Activated effector memory CD4-positive, alpha-beta T cell treated with anti-CD3 and anti-CD28 coated beads, Interleukin-2, amount 50 U/mL, for 16 hours (primary cell): Measurements from ENCODE around the gene JAM3.
"Not testable (repeated sequence)": the region's sequence is repeated elsewhere in the genome, so short reads cannot be mapped to it uniquely, and the experiment has no call there.

Experiments
- DNase-seq: peaks from one replicate; pipeline ENCODE4 v3.0.0-alpha.2; 2020

JAM3 gene

DNA sequence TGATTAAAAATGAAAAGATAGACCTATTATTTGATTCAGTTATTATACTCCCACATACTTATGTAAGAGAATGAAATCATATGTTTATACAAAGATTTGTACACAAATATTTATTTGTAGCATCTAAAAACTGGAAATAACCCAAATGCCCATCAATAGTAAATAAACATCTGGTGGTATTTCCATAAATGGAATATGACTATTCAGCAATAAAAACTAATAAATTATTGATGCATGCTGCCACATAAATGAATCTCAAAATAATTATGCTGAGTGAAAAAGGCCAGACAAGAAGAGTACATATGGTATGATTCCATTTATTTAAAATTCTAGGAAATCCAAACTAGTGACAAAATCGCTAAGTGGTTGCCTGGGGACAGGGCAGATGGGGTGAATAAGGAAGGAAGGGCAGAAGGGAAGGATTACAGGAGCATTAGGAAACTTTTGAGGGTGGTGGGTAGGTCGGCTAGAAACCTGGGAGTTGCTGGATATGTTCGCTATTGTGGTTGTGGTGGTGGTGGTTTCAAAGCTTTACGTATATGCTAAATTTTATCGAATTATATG, 41.5 kb downstream of the JAM3 start:
- no peak for DNase-seq

DNA sequence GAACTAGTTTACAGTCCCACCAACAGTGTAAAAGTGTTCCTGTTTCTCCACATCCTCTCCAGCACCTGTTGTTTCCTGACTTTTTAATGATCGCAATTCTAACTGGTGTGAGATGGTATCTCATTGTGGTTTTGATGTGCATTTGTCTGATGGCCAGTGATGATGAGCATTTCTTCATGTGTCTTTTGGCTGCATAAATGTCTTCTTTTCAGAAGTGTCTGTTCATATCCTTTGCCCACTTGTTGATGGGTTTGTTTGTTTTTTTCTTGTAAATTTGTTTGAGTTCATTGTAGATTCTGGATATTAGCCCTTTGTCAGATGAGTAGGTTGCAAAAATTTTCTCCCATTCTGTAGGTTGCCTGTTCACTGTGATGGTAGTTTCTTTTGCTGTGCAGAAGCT, 44.9 kb downstream of the JAM3 start:
- not testable (repeated sequence) for DNase-seq

DNA sequence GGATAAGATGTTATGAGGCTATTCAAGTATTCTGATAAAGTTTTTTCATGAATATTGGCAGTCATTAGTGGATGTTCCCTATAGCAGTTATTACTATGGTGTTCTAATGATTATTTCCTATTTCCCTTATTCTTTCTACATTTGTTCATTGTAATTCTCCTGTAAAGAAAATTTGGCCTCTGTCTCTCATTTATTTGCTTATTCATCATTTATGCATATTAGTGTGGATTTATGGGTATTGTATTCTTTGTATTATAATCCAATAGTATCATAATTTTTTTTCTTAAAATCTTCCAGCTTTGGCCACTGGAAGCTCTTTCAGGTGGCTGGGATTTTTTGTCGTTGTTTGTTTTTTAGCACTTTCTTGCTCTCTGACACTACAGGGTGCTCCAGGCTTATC, 47.3 kb downstream of the JAM3 start:
- no peak for DNase-seq

DNA sequence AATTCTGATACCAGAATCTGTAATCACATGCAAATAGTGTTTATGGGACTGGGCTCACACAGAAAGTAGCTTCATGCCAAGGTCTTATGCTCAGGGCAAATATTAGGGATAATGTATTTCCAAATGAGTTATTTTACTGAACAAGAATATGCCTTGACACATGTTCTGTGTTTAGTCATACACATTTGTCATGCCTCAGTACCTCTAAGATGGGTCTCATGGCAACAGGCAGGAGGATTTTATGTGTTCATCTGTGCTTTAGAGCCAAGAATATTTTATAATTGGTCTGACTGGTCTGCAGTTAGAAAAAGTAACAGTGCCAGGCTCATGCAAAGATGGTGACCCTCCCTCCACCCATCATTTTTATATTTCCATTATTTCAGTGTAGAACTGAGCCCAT, 49.1 kb downstream of the JAM3 start:
- no peak for DNase-seq

DNA sequence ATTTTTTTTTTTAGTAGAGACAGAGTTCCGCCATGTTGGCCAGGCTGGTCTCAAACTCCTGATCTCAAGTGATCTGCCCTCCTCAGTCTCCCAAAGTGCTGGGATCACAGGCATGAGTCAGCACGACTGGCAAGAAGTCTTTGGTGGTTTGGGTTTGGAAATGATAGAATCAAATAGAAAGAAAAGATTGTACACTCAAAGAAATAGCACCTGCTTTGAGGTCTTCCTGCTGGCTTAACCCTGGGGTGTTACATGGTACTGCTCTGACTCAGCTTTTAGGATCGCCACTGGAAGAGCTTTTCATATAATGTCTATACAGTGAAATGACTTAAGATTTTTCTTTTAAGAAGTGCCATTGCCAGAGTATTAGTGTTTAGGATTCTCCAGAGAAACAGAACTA, 50.2 kb downstream of the JAM3 start:
- no peak for DNase-seq

DNA sequence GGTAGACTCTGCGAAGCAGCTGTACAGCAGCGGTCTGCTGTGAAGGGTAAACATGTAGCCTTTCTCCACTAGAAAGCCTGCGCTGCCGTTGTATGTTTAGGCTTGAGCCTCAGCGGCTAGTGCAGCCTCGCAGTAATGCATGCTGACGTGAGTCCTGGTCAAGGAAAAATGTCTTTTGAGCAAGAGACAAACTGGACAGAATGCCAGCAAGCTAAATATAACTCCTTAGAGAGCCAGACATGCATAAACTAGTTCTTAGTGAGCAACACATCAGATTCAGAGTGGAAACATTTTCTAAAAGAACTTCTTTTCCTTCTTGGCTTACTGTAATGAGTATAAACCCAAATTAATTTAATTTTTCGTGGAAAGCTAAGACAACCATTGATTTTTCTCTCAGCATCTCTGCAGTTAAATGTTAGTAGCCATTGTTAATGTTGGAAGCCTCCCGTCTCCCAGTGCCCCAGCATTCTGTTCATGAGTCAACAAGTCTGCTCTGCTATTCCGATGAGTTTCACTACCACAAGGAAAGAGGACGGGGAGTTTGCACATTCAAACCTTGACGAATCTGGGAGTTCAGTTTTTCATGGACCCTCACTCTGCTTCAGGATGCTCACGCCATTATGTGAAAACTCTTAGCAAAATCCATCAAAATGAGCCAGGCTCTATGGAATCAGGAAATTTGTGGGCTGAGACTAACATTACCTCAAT, 51.4 kb downstream of the JAM3 start:
- no peak for DNase-seq

DNA sequence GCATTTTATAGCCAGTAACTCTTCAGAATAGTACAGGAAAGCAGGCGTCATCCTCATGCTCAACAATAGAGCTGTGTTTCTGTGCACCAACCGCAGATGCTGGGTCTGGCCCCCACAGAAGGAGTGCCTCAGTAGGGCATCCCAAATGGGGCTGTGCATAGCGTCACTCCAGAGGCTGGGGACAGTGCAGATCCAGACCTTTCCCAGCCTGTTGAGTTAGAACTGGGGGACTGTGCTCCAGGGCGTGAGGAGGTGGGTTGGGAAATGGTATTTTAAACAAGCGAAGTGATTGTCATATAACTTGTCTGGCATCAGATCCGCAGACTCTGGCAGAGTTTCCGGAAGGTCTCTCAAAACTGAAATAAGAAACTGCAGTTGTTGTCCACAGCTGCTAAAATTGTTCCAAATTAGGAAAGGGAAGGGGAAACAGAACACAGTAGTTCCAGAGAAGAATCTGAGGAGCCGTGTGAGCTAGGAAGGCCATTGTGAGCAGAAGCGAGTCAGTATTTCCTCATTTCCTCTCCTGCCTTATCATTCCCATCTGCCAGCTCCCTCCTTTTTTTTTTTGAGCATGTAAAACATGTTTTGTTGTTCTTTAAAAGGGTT, 52.2 kb downstream of the JAM3 start:
- no peak for DNase-seq

DNA sequence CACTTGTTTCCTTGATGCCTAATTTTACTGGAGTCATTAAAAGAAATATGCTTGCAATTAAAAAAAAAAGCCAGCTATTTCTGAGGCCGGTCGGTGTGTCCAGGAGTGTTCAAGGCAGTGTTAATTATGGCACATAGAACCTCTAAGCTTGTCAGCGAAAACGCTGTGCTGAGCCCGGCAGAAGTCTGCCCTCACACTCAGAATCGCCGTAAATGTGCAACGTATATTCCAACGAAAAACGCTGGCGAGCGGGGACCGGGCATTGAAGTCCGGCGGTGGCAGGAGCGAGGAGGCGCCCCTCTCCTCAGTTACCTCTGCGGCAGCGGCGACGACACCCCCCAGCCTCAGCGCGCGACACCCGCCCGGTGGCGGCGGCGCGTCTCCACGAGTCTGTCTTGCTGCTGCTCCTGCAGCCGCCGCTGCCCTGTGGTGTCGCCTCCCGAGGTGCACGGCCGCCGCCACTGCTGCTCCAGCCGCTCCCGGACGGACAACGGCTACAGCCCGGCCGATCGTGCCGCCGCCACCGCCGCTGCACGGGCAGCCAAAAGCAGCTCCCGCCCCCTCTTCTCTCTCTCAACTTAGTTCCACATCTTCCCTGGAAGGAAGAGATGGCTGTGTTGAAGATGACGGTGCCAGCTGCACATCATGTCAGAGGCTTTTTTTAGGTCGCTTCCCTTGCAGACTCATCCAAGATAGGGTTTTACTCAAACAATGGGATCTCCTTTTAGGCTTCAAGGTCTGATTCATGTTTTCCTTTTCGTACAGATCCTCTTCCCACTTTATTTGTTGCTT, 56.0 kb downstream of the JAM3 start:
- no peak for DNase-seq

DNA sequence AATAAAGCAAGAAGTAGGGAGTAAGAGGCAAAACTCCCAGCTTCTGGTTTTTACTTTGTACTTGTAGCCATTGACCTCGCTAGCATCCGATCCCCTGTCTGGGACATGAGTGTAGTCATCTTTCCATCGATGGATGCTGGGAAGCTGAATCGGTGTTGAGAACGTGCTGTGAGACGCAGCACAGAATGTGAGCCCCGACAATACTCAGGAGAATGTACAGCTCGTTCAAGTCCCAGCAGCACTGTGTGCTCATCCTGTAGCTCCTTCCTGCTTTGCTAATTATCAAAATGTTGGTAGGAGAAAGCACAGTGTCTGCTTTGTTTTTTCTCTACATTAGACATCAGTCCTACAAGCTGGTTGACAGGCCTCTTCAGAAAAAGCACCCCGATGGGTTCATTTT, 56.6 kb downstream of the JAM3 start:
- no peak for DNase-seq

DNA sequence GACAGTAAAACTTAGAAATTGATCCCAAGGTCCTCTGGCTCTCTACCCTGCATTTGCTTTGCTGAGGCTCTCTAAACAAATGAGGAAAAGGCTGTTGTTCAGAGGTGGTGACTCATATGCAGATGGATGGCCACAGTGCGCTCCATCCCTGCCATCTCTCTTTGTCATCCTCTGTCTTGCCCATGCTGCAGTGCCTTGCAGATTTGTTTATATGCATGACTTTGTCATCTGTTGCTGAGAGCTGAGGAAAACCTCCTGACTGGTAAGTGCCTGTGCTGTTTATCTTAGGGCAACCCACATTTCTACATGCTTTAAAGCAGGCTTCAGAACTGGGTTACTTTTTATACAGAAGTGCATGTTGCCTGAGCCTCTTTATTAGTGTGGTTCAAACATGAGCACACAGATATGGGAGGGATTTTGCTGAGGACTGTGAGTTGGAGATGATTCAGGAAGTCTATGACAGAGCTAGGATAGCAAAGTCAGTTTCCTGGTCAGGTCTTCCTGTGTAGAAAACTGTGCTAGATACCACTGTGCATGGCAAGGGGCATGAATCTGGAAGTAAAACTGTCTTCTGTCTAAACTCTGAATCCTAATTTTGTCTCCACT, 57.4 kb downstream of the JAM3 start:
- no peak for DNase-seq

DNA sequence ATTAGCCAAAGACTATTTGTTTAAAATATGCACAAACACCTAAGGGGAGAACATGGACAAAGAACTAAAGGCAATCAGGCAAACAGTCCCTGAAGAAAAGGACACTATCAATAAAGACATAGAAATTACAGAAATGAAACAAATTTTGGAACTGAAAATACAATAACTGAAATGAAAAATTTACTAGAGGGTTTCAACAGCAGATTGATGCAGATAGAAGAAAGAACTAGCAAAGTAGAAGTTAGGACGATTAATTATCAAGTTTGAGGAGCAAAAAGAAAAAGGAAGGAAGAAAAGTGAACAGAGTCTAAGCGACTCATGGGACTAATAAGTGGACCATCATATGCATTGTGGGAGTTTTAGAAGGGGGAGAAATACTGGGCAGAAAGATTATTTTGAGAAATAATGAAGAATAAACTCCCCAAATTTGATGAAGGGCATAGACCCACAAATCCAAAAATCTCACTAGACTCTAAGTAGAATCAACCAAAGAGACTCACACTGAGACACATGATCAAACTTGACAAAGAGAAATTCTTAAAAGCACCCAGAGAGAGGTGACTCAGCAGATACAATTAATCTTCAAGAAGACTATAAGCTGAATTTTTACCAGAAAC, 62.9 kb downstream of the JAM3 start:
- DNase-seq, result no peak

DNA sequence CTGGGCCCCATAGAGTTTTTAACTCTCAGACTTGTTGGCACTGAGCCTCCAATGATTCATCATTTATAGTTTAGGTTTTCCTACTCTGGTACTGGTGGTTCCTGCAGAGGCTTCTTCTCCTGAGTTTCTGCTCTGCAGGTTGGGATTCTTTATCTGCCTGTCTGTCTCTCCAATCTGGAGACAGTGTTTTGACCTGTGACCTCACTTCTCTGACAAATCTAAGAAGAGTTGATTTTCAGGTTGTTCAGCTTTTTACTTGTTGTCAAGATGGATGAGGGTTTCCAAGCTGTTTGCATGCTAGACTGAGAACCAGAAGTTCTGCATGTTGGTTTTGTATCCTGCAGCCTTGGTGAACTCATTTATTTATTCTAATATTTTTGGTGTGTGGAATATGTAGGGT, 63.9 kb downstream of the JAM3 start:
- DNase-seq, result no peak

DNA sequence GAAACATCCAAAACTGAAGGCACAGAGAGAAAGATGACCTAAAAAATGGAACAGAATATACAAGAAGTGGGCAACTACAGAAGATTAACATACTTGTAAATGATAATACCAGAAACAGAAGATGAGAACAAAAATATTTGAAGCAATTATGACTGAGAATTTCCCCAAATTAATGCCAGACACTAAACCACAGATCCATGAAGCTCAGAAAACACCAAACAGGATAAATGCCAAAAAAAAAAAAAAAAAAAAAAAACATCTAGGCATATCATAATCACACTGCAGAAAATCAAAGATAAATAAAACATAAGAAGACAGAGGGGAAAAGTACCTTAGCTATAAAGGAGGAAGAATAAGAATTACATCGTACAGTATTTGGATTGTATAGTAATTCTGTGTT, 65.3 kb downstream of the JAM3 start:
- DNase-seq, result no peak

DNA sequence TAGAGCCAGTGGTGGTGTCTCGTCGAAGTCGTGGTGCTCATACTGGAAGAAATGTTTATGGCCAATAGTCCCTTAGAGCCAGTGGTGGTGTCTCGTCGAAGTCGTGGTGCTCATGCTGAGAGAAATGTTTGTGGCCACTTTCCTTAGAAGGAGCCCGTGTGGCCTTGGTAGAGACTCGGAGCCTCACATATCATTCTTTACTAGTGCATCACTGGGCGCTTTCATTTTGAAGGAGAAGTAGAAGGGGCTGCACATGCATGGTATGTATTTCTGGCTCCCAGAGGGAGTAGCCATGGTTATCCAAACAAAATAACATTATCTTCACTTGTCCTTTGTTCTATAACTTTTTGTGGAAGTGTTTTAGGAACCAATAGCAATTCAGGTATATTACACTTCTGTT, 69.5 kb downstream of the JAM3 start:
- DNase-seq, result no peak

DNA sequence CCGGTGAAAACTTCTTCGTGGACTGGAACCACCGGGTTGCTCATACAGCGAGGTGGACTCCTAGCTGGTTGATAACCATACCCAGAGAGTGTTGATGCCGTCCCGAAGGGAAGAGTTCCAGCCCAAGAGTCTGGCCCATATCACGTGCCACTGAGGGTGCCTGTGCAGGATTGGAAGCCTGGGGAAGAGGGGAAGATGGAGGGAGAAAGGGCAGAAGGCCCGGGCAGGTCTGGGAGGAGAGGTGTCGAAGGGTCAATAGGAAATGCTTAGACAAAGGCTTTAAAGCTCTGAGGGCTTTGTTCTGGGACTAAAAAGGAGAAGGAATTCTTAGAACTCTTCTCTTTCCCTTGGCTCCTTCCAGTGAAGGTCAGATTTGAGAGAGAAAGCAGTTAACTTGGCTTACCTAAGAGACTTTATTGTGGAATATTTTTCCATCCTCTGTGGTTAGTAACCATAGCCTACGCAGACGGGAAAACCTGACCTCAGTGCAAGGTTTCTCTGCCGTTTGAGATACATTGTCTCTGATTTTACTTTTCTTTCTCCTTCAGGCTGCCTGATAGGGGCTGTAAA, 70.5 kb downstream of the JAM3 start:
- no peak for DNase-seq

DNA sequence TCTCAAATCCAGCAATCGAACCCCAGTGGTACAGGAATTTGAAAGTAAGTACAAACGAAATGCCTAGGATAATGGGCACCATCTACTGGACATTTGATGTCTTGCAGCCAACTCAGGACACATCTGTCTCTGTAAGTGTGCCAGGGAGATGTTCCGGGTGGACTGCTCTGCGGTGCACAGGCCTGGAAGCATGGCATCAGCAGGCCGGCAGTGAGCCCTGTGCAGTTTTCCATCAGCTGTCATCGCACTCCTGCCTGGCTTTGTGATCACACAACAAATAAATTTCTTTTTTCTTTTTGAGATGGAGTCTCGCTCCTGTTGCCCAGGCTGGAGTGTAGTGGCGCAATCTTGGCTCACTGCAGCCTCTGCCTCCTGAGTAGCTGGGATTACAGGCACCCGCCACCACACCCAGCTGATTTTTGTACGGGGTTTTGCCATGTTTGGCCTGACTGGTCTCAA, 71.0 kb downstream of the JAM3 start:
- DNase-seq, result peak; percentile 64

DNA sequence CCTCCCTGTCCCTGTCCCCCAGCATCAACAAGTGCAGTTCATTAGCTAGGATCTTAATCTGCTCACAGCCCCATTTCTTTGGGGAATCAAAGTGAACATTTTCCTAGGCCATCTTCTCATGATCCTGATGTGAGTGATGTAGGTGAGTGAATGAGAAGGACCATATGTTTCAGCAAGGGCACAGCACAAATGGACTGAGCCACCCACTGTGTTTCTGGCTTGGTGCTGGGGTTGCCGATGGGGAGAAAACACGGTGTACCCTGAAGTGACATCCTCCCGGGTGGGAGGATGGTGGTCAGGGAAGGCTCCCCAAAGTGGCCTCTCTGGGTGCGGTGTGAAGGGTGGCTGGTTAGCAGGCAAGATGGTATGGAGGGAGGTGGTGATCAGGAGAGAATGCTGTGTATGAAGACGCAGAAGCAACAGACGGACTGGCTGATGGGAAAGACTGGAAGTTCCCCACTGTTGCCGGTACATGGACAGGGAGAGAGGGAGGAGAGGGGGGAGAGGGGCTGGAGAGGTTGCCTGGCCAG, 72.2 kb downstream of the JAM3 start:
- no peak for DNase-seq

DNA sequence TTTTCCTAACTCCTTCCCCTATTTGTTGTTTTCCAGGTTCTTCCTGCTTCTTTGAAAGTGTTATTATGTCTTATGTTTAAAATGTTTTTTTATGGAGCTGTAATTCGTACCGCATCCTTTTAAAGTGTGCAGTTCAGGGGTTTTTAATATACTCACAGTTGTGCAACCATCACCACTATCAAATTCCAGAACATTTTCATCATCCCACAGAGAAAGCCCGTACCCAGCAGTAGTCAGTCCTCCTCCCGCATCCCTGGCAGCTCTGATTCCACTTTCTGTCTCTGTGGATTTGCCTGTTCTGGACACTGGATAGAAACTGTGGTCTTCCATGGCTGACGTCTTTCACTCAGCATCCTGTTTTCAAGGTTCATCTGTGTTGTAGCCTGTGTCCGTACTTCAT, 73.7 kb downstream of the JAM3 start:
- DNase-seq, result no peak

DNA sequence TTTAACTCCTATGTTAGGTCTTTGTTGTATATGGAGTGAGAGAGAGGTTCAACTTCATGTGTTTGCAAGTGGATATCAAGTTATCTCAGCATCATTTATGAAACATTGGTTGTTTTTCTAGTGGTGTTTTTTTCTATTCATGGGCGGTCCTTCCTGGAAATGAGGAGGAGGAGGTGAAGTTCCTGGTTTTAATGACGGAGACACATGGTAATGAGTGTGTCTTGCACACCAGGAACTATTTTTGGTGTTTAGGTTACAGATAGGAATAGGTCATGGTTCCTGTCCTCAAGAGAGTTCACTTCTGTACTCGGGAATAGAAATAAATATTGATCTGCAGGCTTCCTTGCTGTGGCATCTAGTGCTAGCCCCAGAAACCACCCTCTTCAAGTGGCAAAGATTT, 74.9 kb downstream of the JAM3 start:
- DNase-seq, result no peak

DNA sequence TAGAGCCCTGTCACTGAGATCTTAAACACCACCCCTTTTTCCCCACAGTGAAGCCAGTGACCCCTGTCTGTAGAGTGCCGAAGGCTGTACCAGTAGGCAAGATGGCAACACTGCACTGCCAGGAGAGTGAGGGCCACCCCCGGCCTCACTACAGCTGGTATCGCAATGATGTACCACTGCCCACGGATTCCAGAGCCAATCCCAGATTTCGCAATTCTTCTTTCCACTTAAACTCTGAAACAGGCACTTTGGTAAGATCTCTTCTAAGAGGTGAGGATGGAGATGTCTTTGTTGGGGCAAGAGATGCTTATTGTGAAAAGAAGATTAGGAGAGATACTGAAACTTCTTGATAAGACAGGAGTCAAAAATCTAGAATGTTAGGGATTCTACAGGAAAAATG, 75.9 kb downstream of the JAM3 start:
- no peak for DNase-seq

DNA sequence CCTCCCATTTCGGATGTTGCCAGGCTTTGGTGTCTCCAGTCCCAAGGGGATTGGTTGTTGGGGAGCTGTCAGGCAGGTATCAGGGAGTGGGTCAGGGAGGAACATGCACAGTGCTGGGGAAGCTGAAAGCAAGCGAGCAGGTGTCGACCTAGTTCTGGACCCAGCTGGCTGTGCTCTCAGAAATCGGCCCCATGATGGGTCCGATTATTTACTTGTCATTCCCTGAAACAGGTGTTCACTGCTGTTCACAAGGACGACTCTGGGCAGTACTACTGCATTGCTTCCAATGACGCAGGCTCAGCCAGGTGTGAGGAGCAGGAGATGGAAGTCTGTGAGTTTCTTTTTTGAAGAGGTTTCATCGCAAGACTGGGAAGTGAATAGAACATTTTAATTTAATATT, 76.8 kb downstream of the JAM3 start:
- no peak for DNase-seq

DNA sequence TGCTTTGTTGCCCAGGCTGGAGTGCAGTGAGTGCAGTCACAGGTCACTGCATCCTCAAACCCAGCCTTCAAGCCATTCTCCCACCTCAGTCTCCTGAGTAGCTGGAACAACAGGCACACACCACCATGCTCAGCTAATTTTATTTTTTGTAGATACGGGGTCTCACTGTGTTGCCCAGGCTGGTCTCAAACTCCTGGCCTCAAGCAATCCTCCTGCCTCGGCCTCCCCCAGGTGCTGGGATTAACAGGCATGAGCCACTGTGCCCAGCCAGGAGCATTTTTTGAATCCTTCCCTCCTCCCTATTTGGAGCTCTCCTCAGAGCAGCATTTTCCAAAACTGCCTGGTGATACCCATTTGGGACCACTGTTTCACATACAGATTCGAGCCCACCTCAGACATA, 77.7 kb downstream of the JAM3 start:
- DNase-seq, result no peak
